HEK293 (cell line): ENCODE measurements around the gene CIROP.

ENCODE experiments used
- GLI2 ChIP-seq: fragments of 450-650 bp; formaldehyde crosslinking; IDR thresholded peaks from 2 replicates; pipeline ENCODE4; 2017; ENCODE audit warnings: missing biosample characterization, missing genetic modification characterization, low read depth, borderline replicate concordance
- MYNN ChIP-seq: fragments of 450-650 bp; formaldehyde crosslinking; IDR thresholded peaks from 2 replicates; pipeline ENCODE4 v1.5.1; 2016; ENCODE audit warnings: missing biosample characterization, missing genetic modification characterization, borderline replicate concordance
- SALL2 ChIP-seq: fragments of 450-650 bp; formaldehyde crosslinking; IDR thresholded peaks from 2 replicates; pipeline ENCODE4 v1.5.0; 2017; ENCODE audit warnings: missing biosample characterization, mild to moderate bottlenecking, missing genetic modification characterization, borderline replicate concordance
- WT1 ChIP-seq: fragments of 450-650 bp; formaldehyde crosslinking; IDR thresholded peaks from 2 replicates; pipeline ENCODE4 v1.5.1; 2016; ENCODE audit warnings: missing biosample characterization, missing genetic modification characterization
- ZBTB17 ChIP-seq: fragments of 450-650 bp; formaldehyde crosslinking; IDR thresholded peaks from 2 replicates; pipeline ENCODE4 v1.5.1; 2016; ENCODE audit warnings: missing biosample characterization, missing genetic modification characterization
- ZBTB21 ChIP-seq: fragments of 450-650 bp; formaldehyde crosslinking; IDR thresholded peaks from 2 replicates; pipeline ENCODE4 v1.5.1; 2017; ENCODE audit warnings: missing biosample characterization, missing genetic modification characterization
- ZBTB48 ChIP-seq: fragments of 450-650 bp; formaldehyde crosslinking; IDR thresholded peaks from 2 replicates; pipeline ENCODE4 v1.5.1; 2016; ENCODE audit warnings: missing biosample characterization, missing genetic modification characterization
- ZNF132 ChIP-seq: fragments of 450-650 bp; formaldehyde crosslinking; IDR thresholded peaks from 2 replicates; pipeline ENCODE4 v1.5.1; 2017; ENCODE audit warnings: missing biosample characterization, missing genetic modification characterization, borderline replicate concordance
- ZNF138 ChIP-seq: fragments of 450-650 bp; formaldehyde crosslinking; IDR thresholded peaks from 2 replicates; pipeline ENCODE4 v1.5.1; 2016; ENCODE audit warnings: missing biosample characterization, missing genetic modification characterization, borderline replicate concordance
- ZNF223 ChIP-seq: fragments of 450-650 bp; formaldehyde crosslinking; IDR thresholded peaks from 2 replicates; pipeline ENCODE4 v1.5.1; 2016; ENCODE audit warnings: missing biosample characterization, missing genetic modification characterization
- ZNF37A ChIP-seq: fragments of 450-650 bp; IDR thresholded peaks from 2 replicates; pipeline ENCODE4 v1.5.1; 2018; ENCODE audit warnings: missing biosample characterization, missing genetic modification characterization
- ZNF394 ChIP-seq: fragments of 450-650 bp; formaldehyde crosslinking; IDR thresholded peaks from 2 replicates; pipeline ENCODE4 v1.5.1; 2016; ENCODE audit warnings: missing biosample characterization, missing genetic modification characterization, mild to moderate bottlenecking, moderate library complexity, borderline replicate concordance
- ZNF555 ChIP-seq: fragments of 450-650 bp; formaldehyde crosslinking; conservative IDR thresholded peaks from 2 replicates; pipeline ENCODE4 v1.5.1; 2017; ENCODE audit warnings: missing biosample characterization, mild to moderate bottlenecking, missing genetic modification characterization, inconsistent platforms
- ZNF610 ChIP-seq: fragments of 450-650 bp; formaldehyde crosslinking; IDR thresholded peaks from 2 replicates; pipeline ENCODE4 v1.5.1; 2016; ENCODE audit warnings: missing biosample characterization, missing genetic modification characterization, borderline replicate concordance
- ZNF768 ChIP-seq: fragments of 450-650 bp; formaldehyde crosslinking; IDR thresholded peaks from 2 replicates; pipeline ENCODE4 v1.5.1; 2018; ENCODE audit warnings: missing biosample characterization, mild to moderate bottlenecking, missing genetic modification characterization
- ZSCAN16 ChIP-seq: fragments of 450-650 bp; formaldehyde crosslinking; IDR thresholded peaks from 2 replicates; pipeline ENCODE4 v1.5.1; 2016; ENCODE audit warnings: missing biosample characterization, missing genetic modification characterization
- TF ChIP-seq, protein P1 (sequence below): fragments of 450-650 bp; formaldehyde crosslinking; IDR thresholded peaks from 2 replicates; pipeline ENCODE4 v1.5.1; 2016; ENCODE audit warnings: missing biosample characterization, missing genetic modification characterization
- TF ChIP-seq, protein P2 (sequence below): fragments of 450-650 bp; formaldehyde crosslinking; IDR thresholded peaks from 2 replicates; pipeline ENCODE4 v1.5.1; 2016; ENCODE audit warnings: missing biosample characterization, missing genetic modification characterization
- TF ChIP-seq, protein P3 (sequence below): fragments of 450-650 bp; formaldehyde crosslinking; IDR thresholded peaks from 2 replicates; pipeline ENCODE4 v1.5.1; 2016; ENCODE audit warnings: missing biosample characterization, missing genetic modification characterization, borderline replicate concordance
- TF ChIP-seq, protein P4 (sequence below): fragments of 450-650 bp; formaldehyde crosslinking; IDR thresholded peaks from 2 replicates; pipeline ENCODE4 v1.5.1; 2016; ENCODE audit warnings: missing biosample characterization, missing genetic modification characterization
- TF ChIP-seq, protein P5 (sequence below): IDR thresholded peaks from 2 replicates; pipeline ENCODE4 v1.6.1; 2011; ENCODE audit warnings: mild to moderate bottlenecking, low read depth, low read length, borderline replicate concordance
- TF ChIP-seq, protein P6 (sequence below): fragments of 450-650 bp; formaldehyde crosslinking; IDR thresholded peaks from 2 replicates; pipeline ENCODE4 v1.5.1; 2016; ENCODE audit warnings: missing biosample characterization, missing genetic modification characterization
- TF ChIP-seq, protein P7 (sequence below): fragments of 450-650 bp; formaldehyde crosslinking; IDR thresholded peaks from 2 replicates; pipeline ENCODE4 v1.5.1; 2016; ENCODE audit warnings: missing biosample characterization, missing genetic modification characterization

The CIROP gene

DNA sequence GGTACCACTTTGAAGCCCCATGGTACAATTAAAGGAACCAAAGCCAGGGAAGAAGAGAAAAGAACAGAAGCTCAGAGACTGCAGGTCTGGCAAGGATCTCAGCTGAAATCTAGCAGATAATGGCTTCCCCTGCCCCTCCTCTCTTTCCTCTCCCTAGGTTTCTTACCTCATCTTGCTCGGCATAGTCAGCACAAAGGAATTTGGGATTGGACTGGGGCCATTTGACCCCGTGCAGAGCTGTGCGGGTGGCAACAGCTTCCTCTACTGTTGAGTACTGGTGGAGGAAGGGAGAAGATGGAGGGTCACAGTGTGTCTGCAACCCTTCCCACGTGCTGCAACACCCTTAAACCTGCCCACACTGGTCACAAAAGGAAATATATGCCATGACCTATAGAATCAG lies 42.8 kb downstream of the CIROP start (continued):
- TF ChIP-seq, protein P1, sequence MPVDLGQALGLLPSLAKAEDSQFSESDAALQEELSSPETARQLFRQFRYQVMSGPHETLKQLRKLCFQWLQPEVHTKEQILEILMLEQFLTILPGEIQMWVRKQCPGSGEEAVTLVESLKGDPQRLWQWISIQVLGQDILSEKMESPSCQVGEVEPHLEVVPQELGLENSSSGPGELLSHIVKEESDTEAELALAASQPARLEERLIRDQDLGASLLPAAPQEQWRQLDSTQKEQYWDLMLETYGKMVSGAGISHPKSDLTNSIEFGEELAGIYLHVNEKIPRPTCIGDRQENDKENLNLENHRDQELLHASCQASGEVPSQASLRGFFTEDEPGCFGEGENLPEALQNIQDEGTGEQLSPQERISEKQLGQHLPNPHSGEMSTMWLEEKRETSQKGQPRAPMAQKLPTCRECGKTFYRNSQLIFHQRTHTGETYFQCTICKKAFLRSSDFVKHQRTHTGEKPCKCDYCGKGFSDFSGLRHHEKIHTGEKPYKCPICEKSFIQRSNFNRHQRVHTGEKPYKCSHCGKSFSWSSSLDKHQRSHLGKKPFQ (tag by site-specific recombination), result no peak
- TF ChIP-seq MYNN (tag by site-specific recombination) (no peak), ZBTB48 (no peak), SALL2 (tag by site-specific recombination) (no peak), ZSCAN16 (no peak), ZNF610 (tag by site-specific recombination) (no peak), ZNF37A (tag by site-specific recombination) (no peak), ZNF394 (tag by site-specific recombination) (peak; percentile 58; the same call in 1 of the 2 replicates), GLI2 (no peak), ZBTB17 (tag by site-specific recombination) (peak; percentile 74), ZNF555 (no peak), WT1 (tag by site-specific recombination) (no peak), ZNF223 (no peak), ZNF138 (tag by site-specific recombination) (no peak), ZBTB21 (tag by site-specific recombination) (peak; percentile 55), ZNF768 (tag by site-specific recombination) (no peak), ZNF132 (tag by site-specific recombination) (no peak)
- TF ChIP-seq, protein P2, sequence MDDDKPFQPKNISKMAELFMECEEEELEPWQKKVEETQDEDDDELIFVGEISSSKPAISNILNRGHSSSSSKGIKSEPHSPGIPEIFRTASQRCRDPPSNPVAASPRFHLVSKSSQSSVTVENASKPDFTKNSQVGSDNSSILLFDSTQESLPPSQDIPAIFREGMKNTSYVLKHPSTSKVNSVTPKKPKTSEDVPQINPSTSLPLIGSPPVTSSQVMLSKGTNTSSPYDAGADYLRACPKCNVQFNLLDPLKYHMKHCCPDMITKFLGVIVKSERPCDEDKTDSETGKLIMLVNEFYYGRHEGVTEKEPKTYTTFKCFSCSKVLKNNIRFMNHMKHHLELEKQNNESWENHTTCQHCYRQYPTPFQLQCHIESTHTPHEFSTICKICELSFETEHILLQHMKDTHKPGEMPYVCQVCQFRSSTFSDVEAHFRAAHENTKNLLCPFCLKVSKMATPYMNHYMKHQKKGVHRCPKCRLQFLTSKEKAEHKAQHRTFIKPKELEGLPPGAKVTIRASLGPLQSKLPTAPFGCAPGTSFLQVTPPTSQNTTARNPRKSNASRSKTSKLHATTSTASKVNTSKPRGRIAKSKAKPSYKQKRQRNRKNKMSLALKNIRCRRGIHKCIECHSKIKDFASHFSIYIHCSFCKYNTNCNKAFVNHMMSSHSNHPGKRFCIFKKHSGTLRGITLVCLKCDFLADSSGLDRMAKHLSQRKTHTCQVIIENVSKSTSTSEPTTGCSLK (tag by site-specific recombination), result no peak
- TF ChIP-seq, protein P3, sequence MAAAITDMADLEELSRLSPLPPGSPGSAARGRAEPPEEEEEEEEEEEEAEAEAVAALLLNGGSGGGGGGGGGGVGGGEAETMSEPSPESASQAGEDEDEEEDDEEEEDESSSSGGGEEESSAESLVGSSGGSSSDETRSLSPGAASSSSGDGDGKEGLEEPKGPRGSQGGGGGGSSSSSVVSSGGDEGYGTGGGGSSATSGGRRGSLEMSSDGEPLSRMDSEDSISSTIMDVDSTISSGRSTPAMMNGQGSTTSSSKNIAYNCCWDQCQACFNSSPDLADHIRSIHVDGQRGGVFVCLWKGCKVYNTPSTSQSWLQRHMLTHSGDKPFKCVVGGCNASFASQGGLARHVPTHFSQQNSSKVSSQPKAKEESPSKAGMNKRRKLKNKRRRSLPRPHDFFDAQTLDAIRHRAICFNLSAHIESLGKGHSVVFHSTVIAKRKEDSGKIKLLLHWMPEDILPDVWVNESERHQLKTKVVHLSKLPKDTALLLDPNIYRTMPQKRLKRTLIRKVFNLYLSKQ (tag by site-specific recombination), result no peak
- TF ChIP-seq, protein P4, sequence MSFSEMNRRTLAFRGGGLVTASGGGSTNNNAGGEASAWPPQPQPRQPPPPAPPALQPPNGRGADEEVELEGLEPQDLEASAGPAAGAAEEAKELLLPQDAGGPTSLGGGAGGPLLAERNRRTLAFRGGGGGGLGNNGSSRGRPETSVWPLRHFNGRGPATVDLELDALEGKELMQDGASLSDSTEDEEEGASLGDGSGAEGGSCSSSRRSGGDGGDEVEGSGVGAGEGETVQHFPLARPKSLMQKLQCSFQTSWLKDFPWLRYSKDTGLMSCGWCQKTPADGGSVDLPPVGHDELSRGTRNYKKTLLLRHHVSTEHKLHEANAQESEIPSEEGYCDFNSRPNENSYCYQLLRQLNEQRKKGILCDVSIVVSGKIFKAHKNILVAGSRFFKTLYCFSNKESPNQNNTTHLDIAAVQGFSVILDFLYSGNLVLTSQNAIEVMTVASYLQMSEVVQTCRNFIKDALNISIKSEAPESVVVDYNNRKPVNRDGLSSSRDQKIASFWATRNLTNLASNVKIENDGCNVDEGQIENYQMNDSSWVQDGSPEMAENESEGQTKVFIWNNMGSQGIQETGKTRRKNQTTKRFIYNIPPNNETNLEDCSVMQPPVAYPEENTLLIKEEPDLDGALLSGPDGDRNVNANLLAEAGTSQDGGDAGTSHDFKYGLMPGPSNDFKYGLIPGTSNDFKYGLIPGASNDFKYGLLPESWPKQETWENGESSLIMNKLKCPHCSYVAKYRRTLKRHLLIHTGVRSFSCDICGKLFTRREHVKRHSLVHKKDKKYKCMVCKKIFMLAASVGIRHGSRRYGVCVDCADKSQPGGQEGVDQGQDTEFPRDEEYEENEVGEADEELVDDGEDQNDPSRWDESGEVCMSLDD (tag by site-specific recombination), result no peak
- TF ChIP-seq, protein P5, sequence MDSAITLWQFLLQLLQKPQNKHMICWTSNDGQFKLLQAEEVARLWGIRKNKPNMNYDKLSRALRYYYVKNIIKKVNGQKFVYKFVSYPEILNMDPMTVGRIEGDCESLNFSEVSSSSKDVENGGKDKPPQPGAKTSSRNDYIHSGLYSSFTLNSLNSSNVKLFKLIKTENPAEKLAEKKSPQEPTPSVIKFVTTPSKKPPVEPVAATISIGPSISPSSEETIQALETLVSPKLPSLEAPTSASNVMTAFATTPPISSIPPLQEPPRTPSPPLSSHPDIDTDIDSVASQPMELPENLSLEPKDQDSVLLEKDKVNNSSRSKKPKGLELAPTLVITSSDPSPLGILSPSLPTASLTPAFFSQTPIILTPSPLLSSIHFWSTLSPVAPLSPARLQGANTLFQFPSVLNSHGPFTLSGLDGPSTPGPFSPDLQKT, result no peak
- TF ChIP-seq, protein P6, sequence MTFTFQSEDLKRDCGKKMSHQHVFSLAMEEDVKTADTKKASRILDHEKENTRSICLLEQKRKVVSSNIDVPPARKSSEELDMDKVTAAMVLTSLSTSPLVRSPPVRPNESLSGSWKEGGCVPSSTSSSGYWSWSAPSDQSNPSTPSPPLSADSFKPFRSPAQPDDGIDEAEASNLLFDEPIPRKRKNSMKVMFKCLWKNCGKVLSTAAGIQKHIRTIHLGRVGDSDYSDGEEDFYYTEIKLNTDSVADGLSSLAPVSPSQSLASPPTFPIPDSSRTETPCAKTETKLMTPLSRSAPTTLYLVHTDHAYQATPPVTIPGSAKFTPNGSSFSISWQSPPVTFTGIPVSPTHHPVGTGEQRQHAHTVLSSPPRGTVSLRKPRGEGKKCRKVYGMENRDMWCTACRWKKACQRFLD, result no peak
- TF ChIP-seq, protein P7, sequence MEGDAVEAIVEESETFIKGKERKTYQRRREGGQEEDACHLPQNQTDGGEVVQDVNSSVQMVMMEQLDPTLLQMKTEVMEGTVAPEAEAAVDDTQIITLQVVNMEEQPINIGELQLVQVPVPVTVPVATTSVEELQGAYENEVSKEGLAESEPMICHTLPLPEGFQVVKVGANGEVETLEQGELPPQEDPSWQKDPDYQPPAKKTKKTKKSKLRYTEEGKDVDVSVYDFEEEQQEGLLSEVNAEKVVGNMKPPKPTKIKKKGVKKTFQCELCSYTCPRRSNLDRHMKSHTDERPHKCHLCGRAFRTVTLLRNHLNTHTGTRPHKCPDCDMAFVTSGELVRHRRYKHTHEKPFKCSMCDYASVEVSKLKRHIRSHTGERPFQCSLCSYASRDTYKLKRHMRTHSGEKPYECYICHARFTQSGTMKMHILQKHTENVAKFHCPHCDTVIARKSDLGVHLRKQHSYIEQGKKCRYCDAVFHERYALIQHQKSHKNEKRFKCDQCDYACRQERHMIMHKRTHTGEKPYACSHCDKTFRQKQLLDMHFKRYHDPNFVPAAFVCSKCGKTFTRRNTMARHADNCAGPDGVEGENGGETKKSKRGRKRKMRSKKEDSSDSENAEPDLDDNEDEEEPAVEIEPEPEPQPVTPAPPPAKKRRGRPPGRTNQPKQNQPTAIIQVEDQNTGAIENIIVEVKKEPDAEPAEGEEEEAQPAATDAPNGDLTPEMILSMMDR (tag by site-specific recombination), result no peak
